ENCODE results near the gene KIF5A.

GRCh38 chr12:57526477-57527126 lies 23.2 kb upstream of the KIF5A start:
- TF ChIP-seq CTCF (IDR thresholded peaks at IDR 0.05) (no peak), POLR2A (IDR thresholded peaks at IDR 0.05) (no peak)
